ENCODE results near the gene MYMX.
"Not testable (repeated sequence)": the region's sequence is repeated elsewhere in the genome, so short reads cannot be mapped to it uniquely, and the experiment has no call there.

MYMX gene

GRCh38 chr6:44219815-44220784, 3.4 kb downstream of the MYMX start:
- no peak for DNase-seq (ENCODE audit: low spot score)

- DNase-seq (ENCODE audit: low spot score) = no peak
These were observed 4.2 kb downstream of the MYMX start for GRCh38 chr6:44220913-44221290.

GRCh38 chr6:44221291-44221960, 4.7 kb downstream of the MYMX start:
- DNase-seq (ENCODE audit: low spot score) = peak; percentile 88

- no peak for DNase-seq (ENCODE audit: low spot score)
These were observed 5.2 kb downstream of the MYMX start for GRCh38 chr6:44221961-44222335.

GRCh38 chr6:44222486-44223318, 6.0 kb downstream of the MYMX start:
- peak; percentile 61 for DNase-seq (ENCODE audit: low spot score)

GRCh38 chr6:44223319-44224028, 6.7 kb downstream of the MYMX start, which contains the start of gene SLC29A1:
TSS of gene SLC29A1 (plus strand) at chr6:44223595. CDS start at chr6:44227314, 3,719 bp downstream.
- peak; percentile 74 for DNase-seq (ENCODE audit: low spot score)

GRCh38 chr6:44224029-44224964, 7.6 kb downstream of the MYMX start:
- peak; percentile 75 for DNase-seq (ENCODE audit: low spot score)

GRCh38 chr6:44224965-44225305, 8.2 kb downstream of the MYMX start:
- no peak for DNase-seq (ENCODE audit: low spot score)

GRCh38 chr6:44225579-44226325, 9.0 kb downstream of the MYMX start:
- DNase-seq (ENCODE audit: low spot score) = no peak

- DNase-seq (ENCODE audit: low spot score) = no peak
These were observed 9.8 kb downstream of the MYMX start for GRCh38 chr6:44226368-44227147.

- DNase-seq (ENCODE audit: low spot score) = no peak
These were observed 10.5 kb downstream of the MYMX start for GRCh38 chr6:44227148-44227793.

GRCh38 chr6:44228031-44228430, 11.3 kb downstream of the MYMX start:
- no peak for DNase-seq (ENCODE audit: low spot score)

- DNase-seq (ENCODE audit: low spot score) = no peak
These were observed 11.7 kb downstream of the MYMX start for GRCh38 chr6:44228433-44228832.

GRCh38 chr6:44228836-44229235, 12.1 kb downstream of the MYMX start:
- no peak for DNase-seq (ENCODE audit: low spot score)

GRCh38 chr6:44229376-44230033, 12.8 kb downstream of the MYMX start:
- DNase-seq (ENCODE audit: low spot score) = no peak

GRCh38 chr6:44230034-44230675, 13.4 kb downstream of the MYMX start:
- no peak for DNase-seq (ENCODE audit: low spot score)

GRCh38 chr6:44231426-44231825, 14.7 kb downstream of the MYMX start:
- not testable (repeated sequence) for DNase-seq (ENCODE audit: low spot score)
